Left lung (tissue), 10 donors: ENCODE data around the gene FSTL1. TPM values are rescaled to one million over a fixed set of nuclear protein-coding genes. Genes with fewer than 3 reads are reported as not detected.

Source experiments
- ATAC-seq: fragments of 200-7000 bp; cut with Tn5 transposase; one replicate; pipeline ENCODE4 v1.9.1; 2020; ENCODE audit warnings: moderate library complexity
- DNase-seq, 4 donors: peaks; one replicate each; pipeline ENCODE4 v3.0.0-alpha.2; 2013 to 2020
- H3K27ac ChIP-seq, 2 donors: fragments of 200-600 bp; sonication (generic) in 1 of 2; one replicate each; pipeline versions ENCODE4 v1.5.0 to v1.8.0; 2020 to 2021
- H3K27me3 ChIP-seq, 2 donors: fragments of 200-600 bp; sonication (generic) in 1 of 2; one replicate each; pipeline versions ENCODE4 v1.5.0 to v1.8.0; 2020 to 2021
- H3K36me3 ChIP-seq, 2 donors: fragments of 200-600 bp; sonication (generic) in 1 of 2; one replicate each; pipeline versions ENCODE4 v1.5.0 to v1.8.0; 2020 to 2021
- H3K4me1 ChIP-seq, 2 donors: fragments of 200-600 bp; one replicate each; pipeline ENCODE4 v1.8.0; 2021
- H3K4me3 ChIP-seq, 2 donors: fragments of 200-600 bp; sonication (generic) in 1 of 2; one replicate each; pipeline versions ENCODE4 v1.5.0 to v1.8.0; 2020 to 2021; ENCODE audit warnings: mild to moderate bottlenecking in 1 of 2
- H3K9me3 ChIP-seq, 2 donors: fragments of 200-600 bp; sonication (generic) in 1 of 2; one replicate each; pipeline versions ENCODE4 v1.5.0 to v1.8.0; 2020 to 2021
- CTCF ChIP-seq, 2 donors: fragments of 200-600 bp; sonication (generic) in 1 of 2; IDR thresholded peaks; one replicate each; pipeline versions ENCODE4 v1.5.0 to v1.8.0; 2021; ENCODE audit warnings: antibody characterized with exemption in 2 of 2
- intact Hi-C, 2 donors: fragments of 100-400 bp; cut with DNase I; formaldehyde crosslinking; loops; one replicate each; pipeline versions ENCODE4 v1.11.2 to v1.14.2; 2022
- polyA plus RNA-seq, 6 donors: library from polyadenylated mRNA; unstranded; fragments of 120-200 nt; gene quantifications; one replicate each; pipeline ENCODE4 v1.2.1, GENCODE V29; 2013; ENCODE audit not compliant: insufficient read length in 6 of 6
- total RNA-seq, 2 donors: library from RNA; stranded (reverse); fragmentation: NEBNext Ultra II Directional; extraction: Animal tissue kit (Norgen Biotek cat#: 25700); gene quantifications; one replicate each; pipeline ENCODE4 v1.2.1, GENCODE V29; 2021
- donor health status: DM: no; HTN: yes; CAD: no.
- donor health status: DM: no; HTN: no; CAD: no.

FSTL1 gene
- total and polyA plus RNA-seq, 8 donors = 265 to 564 (median 527) TPM

- no peak for TF ChIP-seq CTCF (IDR thresholded peaks at IDR 0.05)
- Histone ChIP-seq H3K4me1 (peaks cover 10 to 14% of the 10 kb centered on the region in 2 donors), H3K4me3 (no peak overlapping the region), H3K27ac (no peak overlapping the region), H3K9me3 (no peaks in the 10 kb centered on the region), H3K36me3 (no peaks in the 10 kb centered on the region), H3K27me3 (no peaks in the 10 kb centered on the region)
- intact Hi-C loops = no loop called here
- ATAC-seq (no peak), DNase-seq (no peak)
These were observed 9.0 kb downstream of the FSTL1 start for GRCh38 chr3:120441776-120442175.

- Histone ChIP-seq H3K36me3 (no peaks in the 10 kb centered on the region), H3K27ac (no peak overlapping the region), H3K4me3 (no peak overlapping the region), H3K9me3 (no peaks in the 10 kb centered on the region), H3K4me1 (peaks cover 14% of the 10 kb centered on the region in 2 donors), H3K27me3 (no peaks in the 10 kb centered on the region)
- intact Hi-C loops = no loop called here
- ATAC-seq = no peak
- TF ChIP-seq CTCF (IDR thresholded peaks at IDR 0.05) = no peak
- no peak for DNase-seq
These were observed 10.0 kb downstream of the FSTL1 start for GRCh38 chr3:120440762-120441161.

GRCh38 chr3:120440001-120440703 is 10.6 kb downstream of the FSTL1 start:
- Histone ChIP-seq H3K27ac (peak overlapping the region; percentile 9 to 52), H3K4me3 (no peak overlapping the region), H3K9me3 (no peaks in the 10 kb centered on the region), H3K4me1 (peaks cover 14 to 19% of the 10 kb centered on the region in 2 donors), H3K36me3 (no peaks in the 10 kb centered on the region), H3K27me3 (no peaks in the 10 kb centered on the region)
- no peak for DNase-seq
- intact Hi-C loops = no loop called here
- TF ChIP-seq CTCF (IDR thresholded peaks at IDR 0.05) = no peak
- no peak for ATAC-seq

GRCh38 chr3:120438665-120439370 is 12.0 kb downstream of the FSTL1 start:
- H3K4me1 ChIP-seq = peaks cover 14 to 19% of the 10 kb centered on the region in 2 donors
- peak overlapping the region; percentile 9 to 52 for H3K27ac ChIP-seq
- H3K27me3 ChIP-seq = no peaks in the 10 kb centered on the region
- H3K36me3 ChIP-seq = no peaks in the 10 kb centered on the region
- no peaks in the 10 kb centered on the region for H3K9me3 ChIP-seq
- intact Hi-C loops = no loop called here
- no peak for TF ChIP-seq CTCF (IDR thresholded peaks at IDR 0.05)
- ATAC-seq = peak; percentile 85
- peak in 3 of 4 donors; percentile 59 to 89 (median 71) for DNase-seq
- no peak overlapping the region for H3K4me3 ChIP-seq

GRCh38 chr3:120438216-120438615 is 12.6 kb downstream of the FSTL1 start:
- peak overlapping the region in 1 of 2 donors; percentile 52 for H3K27ac ChIP-seq
- peaks cover 14 to 19% of the 10 kb centered on the region in 2 donors for H3K4me1 ChIP-seq

More at GRCh38 chr3:120438216-120438615, 12.6 kb downstream of the FSTL1 start:
- TF ChIP-seq CTCF (IDR thresholded peaks at IDR 0.05) = no peak
- Histone ChIP-seq H3K36me3 (no peaks in the 10 kb centered on the region), H3K4me3 (no peak overlapping the region), H3K9me3 (no peaks in the 10 kb centered on the region), H3K27me3 (no peaks in the 10 kb centered on the region)
- intact Hi-C loops = no loop called here
- DNase-seq = no peak
- ATAC-seq = peak; percentile 57
